Nephron (organoid): ENCODE data around the gene OR2L8.

Experiments
- H3K27ac Mint-ChIP-seq, 3 experiments: 2 replicates each; pipeline ENCODE4 v1.8.0; 2020; ENCODE audit warnings: mixed read lengths in 3 of 3, mild to moderate bottlenecking in 2 of 3, moderate library complexity in 1 of 3
- H3K27me3 Mint-ChIP-seq: 2 replicates; pipeline ENCODE4 v1.8.0; 2021; ENCODE audit warnings: low read depth, mild to moderate bottlenecking, moderate library complexity, mixed read lengths
- H3K36me3 Mint-ChIP-seq: 2 replicates; pipeline ENCODE4 v1.8.0; 2020; ENCODE audit warnings: low read depth, mixed read lengths
- H3K4me1 Mint-ChIP-seq: 2 replicates; pipeline ENCODE4 v1.8.0; 2020; ENCODE audit warnings: mixed read lengths
- H3K4me3 Mint-ChIP-seq, 3 experiments: 2 replicates each; pipeline ENCODE4 v1.8.0; 2020; ENCODE audit warnings: mild to moderate bottlenecking in 3 of 3, mixed read lengths in 3 of 3, moderate library complexity in 2 of 3
- H3K9me3 Mint-ChIP-seq: 2 replicates; pipeline ENCODE4 v1.8.0; 2020; ENCODE audit warnings: mixed read lengths
- CTCF ChIP-seq, 3 experiments: fragments of 200-600 bp; sonication (generic); IDR thresholded peaks; one replicate each; pipeline ENCODE4 v1.5.0; 2021; ENCODE audit warnings: antibody characterized with exemption in 3 of 3; ENCODE audit not compliant: unreplicated experiment in 3 of 3

Gene OR2L8

GRCh38 chr1:247962911-247963588, 14.4 kb downstream of the OR2L8 start:
- Mint-ChIP-seq H3K4me1 (no peaks in the 10 kb centered on the region), H3K36me3 (no peaks in the 10 kb centered on the region), H3K27me3 (no peaks in the 10 kb centered on the region), H3K9me3 (peaks cover 33% of the 10 kb centered on the region), H3K27ac (no peak overlapping the region), H3K4me3 (no peak overlapping the region)
- TF ChIP-seq CTCF (IDR thresholded peaks at IDR 0.05; ENCODE audit: unreplicated experiment in 3 of 3): no peak

- TF ChIP-seq CTCF (IDR thresholded peaks at IDR 0.05; ENCODE audit: unreplicated experiment in 3 of 3): no peak
- Mint-ChIP-seq H3K4me3 (no peak within 1 kb of the TSS), H3K4me1 (no peaks in the 10 kb centered on the region), H3K9me3 (peaks cover 36% of the 10 kb centered on the region), H3K27me3 (no peaks in the 10 kb centered on the region), H3K36me3 (no peaks in the 10 kb centered on the region), H3K27ac (no peak within 1 kb of the TSS)
Observed at GRCh38 chr1:247964933-247965332, 16.3 kb downstream of the OR2L8 start, which contains the start of gene OR2AK2. Gene OR2AK2, plus strand, starts transcription at chr1:247965233. Its CDS starts 144 bp downstream, at chr1:247965377.

GRCh38 chr1:247966532-247967204, 18.0 kb downstream of the OR2L8 start:
- no peak for TF ChIP-seq CTCF (IDR thresholded peaks at IDR 0.05; ENCODE audit: unreplicated experiment in 3 of 3)
- Mint-ChIP-seq H3K27ac (no peak overlapping the region), H3K27me3 (no peaks in the 10 kb centered on the region), H3K4me1 (no peaks in the 10 kb centered on the region), H3K4me3 (no peak overlapping the region), H3K36me3 (no peaks in the 10 kb centered on the region), H3K9me3 (peaks cover 33% of the 10 kb centered on the region)

GRCh38 chr1:247992986-247993385, 44.3 kb downstream of the OR2L8 start:
- TF ChIP-seq CTCF (IDR thresholded peaks at IDR 0.05; ENCODE audit: unreplicated experiment in 3 of 3): no peak
- Mint-ChIP-seq H3K36me3 (no peaks in the 10 kb centered on the region), H3K27ac (no peak overlapping the region), H3K4me1 (no peaks in the 10 kb centered on the region), H3K4me3 (no peak overlapping the region), H3K27me3 (no peaks in the 10 kb centered on the region), H3K9me3 (peaks cover 42% of the 10 kb centered on the region)

GRCh38 chr1:247998811-247999210, 50.2 kb downstream of the OR2L8 start:
- TF ChIP-seq CTCF (IDR thresholded peaks at IDR 0.05; ENCODE audit: unreplicated experiment in 3 of 3): no peak
- peaks cover 33% of the 10 kb centered on the region for H3K9me3 Mint-ChIP-seq
- no peaks in the 10 kb centered on the region for H3K4me1 Mint-ChIP-seq
- no peaks in the 10 kb centered on the region for H3K36me3 Mint-ChIP-seq
- H3K27me3 Mint-ChIP-seq: no peaks in the 10 kb centered on the region
- H3K4me3 Mint-ChIP-seq: no peak overlapping the region
- H3K27ac Mint-ChIP-seq: no peak overlapping the region
